LoVo (cell line): Measurements from ENCODE around the gene PLXNA4.

Experiments
- DNase-seq: peaks from one replicate; pipeline ENCODE4 v3.0.0-alpha.2; 2016; ENCODE audit warnings: low spot score

The PLXNA4 gene

DNA sequence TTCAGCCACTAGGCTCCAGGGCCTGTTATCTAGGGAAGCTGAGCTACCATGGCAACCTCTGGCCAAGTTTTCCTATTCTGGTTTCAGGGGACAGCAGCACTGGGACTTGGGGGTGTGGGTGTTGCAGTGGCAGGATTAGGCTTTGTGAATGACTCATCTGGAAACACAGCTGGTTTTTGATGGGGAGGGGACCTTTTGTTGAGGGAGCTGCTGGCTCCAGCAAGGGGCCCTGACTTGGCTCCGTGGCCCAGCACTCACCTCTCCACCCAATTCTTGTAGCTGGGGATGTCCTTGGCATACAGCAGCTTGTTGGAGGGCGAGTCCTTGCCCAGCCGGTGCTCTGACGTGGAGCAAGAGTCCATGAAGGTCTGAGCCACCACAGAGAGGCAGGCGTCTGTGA lies 435.9 kb downstream of the PLXNA4 start:
- no peak for DNase-seq

DNA sequence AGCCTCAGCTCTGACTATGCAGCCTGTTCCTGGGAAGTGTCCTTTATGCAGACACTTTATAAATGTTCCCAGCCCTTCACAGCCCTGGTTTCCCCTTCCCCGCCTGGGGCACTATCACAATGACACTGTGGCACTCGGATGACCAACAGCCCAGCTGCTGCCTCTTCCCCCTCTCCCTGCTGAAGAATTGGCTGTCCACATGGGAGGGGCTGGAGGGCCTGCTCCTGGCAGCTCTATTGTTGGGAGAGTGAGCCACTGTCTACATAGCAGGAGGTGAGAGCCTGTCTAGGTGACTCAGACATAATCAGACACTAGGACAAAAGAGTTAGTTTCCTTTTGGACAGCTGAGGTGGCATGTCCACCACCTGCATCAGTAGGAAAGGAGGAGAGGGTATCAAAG lies 437.5 kb downstream of the PLXNA4 start:
- DNase-seq, result no peak

DNA sequence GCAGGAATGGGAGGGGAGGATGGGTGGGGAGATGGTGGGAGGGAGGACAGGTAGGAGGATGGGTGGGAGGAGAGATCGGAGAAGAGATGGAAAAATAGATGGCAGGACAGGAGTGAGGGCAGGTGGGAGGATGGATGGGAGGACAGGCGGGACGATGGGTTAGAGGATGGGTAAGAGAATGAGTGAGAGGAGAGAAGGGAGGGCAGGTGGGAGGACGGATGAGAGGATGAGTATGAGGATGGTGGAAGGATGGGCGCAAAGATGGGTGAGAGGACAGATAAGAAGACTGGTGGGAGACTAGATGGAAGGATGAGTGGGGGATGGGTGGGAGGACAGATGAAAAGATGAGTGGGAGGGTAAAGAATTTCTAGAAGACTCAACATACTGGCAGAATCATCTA lies 438.6 kb downstream of the PLXNA4 start:
- DNase-seq, result no peak

GRCh38 chr7:132135746-132136385 lies 440.4 kb downstream of the PLXNA4 start:
- DNase-seq, result no peak

DNA sequence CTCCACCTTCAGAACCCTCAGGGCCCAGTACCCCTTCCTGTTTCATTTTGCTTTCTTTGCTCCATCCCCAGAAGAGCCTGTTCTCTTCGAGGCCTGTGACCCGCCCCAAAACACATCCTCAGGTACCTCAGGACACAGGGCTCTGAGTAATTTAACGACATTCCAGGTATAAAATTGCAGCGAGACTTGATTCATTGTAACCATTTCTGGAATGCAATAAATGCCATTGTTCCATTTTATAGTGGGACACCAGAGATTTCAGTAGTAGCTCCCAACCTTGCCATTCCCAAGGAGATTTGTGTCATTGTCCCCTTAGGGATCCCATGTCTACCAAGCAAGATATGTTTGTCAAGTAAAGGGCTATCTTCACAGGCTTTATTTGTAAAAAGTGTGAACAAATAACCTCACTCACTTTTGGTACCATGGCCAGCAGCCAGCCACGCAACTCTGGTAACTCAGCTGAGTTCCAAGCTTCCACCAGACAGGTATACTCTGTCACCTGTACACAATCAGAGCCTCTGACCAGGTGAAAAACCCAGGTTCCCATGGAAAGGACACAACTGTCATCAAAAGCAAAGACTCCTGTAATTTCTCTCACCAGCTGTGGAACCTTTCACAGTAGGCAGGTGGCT lies 441.3 kb downstream of the PLXNA4 start:
- no peak for DNase-seq

DNA sequence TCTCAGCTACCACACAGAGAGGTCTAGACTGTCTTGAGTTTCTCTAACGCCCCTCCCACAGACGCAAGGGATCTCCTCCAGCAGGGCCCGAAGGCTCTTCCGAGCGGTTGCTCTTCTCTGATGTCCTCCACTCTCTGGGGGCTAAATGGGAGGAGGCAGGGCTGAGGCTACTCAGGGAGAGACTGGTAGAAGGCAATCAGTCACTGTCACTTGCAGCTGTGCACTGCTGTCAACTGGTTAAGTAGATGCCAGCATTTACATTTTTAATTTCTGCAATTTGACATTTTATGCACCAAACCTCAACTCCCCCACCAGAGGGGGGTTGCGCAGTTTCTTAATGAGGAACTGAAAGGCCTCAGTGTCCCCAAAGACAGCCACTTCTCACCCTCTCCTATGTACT lies 442.8 kb downstream of the PLXNA4 start:
- DNase-seq, result no peak

DNA sequence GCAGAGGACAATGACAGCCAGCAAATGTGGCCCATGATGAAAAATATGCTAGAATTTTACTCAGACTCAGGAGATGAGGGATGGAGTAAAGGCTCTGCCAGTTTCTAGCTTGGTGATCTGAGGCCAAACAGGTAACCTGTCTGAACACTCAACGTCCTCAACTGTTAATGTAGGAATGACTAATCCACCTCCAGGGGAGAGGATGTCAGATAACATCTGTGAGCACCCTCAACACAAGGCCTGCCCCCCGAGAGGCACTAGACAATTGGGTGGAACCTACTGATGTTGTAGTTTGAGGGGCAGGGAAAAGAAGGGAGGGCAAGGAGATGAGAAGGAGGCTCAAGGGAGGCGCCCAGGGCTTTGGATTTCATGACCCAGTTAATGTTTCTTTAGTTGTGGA lies 445.1 kb downstream of the PLXNA4 start:
- no peak for DNase-seq

- DNase-seq, result no peak
Observed at GRCh38 chr7:132130497-132130896, 445.8 kb downstream of the PLXNA4 start.

DNA sequence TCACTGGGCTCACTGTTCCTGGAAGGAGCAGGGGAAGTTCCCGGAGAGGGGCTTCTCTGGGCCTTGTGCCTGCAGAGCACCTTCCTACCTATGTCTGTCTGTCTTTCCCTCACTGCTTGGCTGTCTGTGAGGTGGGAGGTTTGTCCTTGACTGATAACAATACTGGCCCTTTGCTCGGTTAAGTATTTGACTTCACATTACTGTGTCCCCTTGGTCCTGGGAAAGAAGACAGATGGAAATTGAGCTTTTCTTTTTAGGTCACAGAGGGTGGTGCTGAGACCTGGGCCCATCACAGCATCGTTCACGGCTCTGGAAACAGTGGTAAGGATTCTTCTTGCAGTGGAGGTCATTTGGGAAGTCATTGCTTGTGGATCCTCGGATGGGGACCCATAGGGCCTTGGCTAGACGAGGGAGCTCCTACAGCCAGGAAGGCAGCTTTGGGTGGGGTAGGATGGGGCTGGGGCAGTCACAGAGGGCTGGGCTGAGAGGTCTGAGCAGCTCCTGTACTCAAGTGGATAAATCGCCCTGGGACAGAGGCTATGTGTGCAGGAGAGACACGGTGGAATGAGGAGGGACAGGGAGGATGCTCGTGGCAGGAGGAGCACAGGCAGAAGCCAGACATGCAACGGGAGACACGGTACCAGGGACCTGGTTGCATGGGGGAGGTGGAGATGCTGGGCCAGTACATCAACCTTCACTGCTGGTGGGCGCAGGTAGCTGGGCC lies 450.2 kb downstream of the PLXNA4 start:
- no peak for DNase-seq

GRCh38 chr7:132125096-132125495 lies 451.2 kb downstream of the PLXNA4 start:
- DNase-seq, result no peak

- no peak for DNase-seq
Observed at GRCh38 chr7:132124575-132124974, 451.7 kb downstream of the PLXNA4 start.

DNA sequence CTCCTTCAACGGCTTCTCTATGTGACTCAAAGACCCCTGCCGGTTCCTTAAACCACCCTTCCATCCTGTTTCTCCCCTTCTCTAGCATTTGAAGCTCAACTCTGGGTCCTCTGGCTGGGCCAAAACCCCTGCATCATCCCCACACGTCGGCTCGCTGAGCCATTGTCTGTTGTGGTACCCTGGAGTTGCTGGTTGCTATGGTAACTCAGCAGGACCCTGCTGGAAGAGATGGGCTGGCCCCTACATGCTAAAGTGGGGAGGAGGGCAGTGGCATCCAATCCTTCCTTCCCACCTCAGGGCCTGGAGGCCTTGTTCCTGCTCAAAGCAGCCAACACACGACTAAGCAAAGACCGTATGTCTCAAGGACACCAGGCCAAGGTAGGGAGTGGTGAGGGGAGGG lies 452.5 kb downstream of the PLXNA4 start:
- DNase-seq, result no peak

GRCh38 chr7:132122901-132123300 lies 453.4 kb downstream of the PLXNA4 start:
- no peak for DNase-seq

GRCh38 chr7:132121987-132122386 lies 454.3 kb downstream of the PLXNA4 start:
- DNase-seq, result no peak

DNA sequence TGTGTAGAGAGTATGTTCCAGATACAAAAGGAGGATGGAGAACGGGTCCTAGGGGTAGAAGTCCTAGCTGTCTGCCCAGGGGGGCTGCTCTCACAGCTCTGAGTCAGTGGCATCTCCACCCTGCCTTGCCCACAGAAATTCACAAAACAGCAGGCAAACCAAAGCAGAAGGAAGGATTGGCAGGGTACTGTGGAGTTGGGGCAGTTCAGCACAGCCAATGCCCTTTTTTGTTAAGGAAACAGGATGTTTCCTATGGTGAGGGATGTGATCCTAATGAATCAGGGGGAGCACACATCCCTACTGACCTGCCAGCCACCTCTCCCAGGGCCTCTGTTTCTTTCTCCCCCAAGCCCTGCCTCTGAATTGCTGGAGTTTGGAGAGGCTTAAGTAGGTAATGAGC lies 457.6 kb downstream of the PLXNA4 start:
- DNase-seq, result no peak

GRCh38 chr7:132117636-132118035 lies 458.6 kb downstream of the PLXNA4 start:
- DNase-seq, result no peak

DNA sequence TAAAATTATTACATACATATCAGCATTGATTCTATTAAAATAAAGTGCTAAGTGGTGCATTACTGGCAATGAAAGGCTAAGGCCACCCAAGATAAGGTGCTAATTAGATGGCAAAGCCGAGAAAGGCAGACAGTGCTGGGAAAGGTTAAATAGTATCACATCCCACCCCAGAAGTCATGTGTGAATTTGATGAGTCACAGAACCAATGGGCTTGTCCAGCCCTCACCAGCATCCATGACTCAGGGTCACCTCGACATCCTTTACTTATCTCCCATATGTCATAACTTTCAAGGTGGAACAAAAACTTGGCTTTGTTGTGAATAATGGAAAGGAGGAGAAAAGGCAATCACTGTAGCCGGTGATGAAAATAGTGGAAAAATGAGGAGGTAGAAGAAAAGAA lies 459.1 kb downstream of the PLXNA4 start:
- no peak for DNase-seq

DNA sequence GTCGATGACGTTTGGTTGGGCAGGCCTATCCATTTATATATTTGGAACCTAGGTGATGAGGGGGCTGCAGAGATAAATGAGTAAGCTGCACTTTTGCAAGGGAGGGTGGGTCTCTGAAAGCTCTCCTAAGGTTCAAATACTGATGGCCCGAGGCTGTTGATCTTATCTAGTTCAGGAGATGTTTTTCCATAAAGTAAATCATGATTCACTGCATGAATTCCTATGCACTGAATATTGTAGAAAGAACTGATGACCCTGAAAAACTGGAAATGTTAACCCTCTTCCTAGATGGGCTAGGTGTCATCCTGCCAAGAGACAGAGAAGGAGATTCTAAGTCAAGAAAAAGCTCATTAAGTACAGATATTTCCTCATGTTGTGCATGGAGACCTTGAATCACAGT lies 459.9 kb downstream of the PLXNA4 start:
- DNase-seq, result no peak

DNA sequence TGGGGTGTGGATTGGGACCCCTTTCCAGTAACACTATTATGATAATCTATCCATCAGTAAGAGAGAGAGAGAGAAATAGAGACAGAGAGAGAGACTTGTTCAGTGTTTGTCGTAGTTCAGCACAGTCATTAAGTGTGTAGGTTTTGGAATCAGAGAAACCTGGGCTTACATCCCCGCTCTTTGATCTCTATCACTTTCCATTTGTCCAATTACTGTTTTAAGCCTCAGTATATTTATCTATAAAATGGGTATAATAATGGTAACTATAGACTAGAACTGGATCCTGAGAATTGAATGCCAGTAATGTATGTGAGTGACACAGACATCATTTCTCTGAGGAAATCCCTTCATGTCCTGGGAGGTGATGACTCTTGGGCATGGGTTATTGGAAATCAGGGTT lies 460.5 kb downstream of the PLXNA4 start:
- no peak for DNase-seq

GRCh38 chr7:132115028-132115427 lies 461.2 kb downstream of the PLXNA4 start:
- no peak for DNase-seq

GRCh38 chr7:132114411-132114810 lies 461.9 kb downstream of the PLXNA4 start:
- no peak for DNase-seq

DNA sequence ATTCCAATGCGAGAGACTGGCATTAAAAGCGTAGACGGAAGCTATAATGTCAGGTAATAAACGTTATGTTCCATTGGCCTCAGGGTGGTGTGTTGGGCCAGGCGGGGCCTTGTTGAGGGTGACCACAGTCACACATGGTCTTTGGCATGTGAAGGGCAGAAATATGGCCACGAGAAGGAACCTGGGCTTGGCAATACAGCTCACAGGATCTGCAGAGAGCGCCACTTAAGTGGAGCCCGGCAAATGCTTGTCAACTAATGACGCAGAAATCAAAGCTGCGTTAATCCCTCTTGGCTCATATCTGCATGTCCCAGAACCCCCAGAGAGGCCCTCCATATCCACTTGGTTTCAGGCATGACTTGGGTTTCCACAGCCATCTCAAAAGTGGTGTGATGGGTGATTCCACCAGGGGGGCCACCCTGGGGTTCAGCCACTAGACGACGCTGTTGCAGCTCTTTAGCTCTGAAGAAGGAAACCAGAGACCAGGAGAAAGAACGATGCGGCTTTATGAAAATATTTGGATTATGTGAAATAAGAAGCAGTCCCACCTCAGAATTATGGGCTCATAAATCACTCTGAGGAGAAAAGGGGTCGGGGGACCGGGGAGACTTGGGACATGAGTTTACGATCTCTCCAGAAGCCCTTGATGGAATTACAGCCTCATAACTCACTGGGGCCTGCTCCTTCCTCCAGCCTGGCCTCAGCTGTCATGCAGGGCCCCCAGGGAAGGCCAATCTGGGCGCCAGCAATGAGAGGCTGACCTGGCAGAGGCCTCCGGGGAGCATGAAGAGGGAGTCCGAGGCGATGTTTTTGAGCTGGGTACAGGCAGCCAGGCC lies 462.5 kb downstream of the PLXNA4 start:
- no peak for DNase-seq

DNA sequence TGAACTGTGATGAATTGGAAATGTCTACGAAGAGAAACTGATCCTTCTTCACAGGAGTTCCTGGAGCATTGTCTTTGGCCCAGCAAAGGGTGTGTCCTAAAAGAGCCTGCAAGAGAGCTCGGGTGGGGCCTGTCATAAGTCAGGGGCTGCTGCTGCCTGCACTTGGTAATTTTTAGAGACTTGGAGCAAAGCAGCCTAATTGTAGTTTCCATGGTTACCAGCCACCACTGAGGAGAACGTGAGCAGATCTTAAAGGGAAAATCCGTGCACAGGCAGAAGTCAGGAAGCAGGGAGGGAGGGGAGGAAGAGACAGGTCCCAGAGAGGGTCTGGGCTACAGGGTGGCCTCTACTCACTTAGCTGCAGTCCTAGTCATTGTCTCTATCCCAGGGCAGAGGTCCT lies 463.6 kb downstream of the PLXNA4 start:
- no peak for DNase-seq
